Measurements from ENCODE around the gene MED8. TPM values are rescaled to one million over a fixed set of nuclear protein-coding genes. Genes with fewer than 3 reads are reported as not detected.

Gene MED8
- total RNA-seq, 1 experiment from 2014 or later: 36.7 TPM

DNA sequence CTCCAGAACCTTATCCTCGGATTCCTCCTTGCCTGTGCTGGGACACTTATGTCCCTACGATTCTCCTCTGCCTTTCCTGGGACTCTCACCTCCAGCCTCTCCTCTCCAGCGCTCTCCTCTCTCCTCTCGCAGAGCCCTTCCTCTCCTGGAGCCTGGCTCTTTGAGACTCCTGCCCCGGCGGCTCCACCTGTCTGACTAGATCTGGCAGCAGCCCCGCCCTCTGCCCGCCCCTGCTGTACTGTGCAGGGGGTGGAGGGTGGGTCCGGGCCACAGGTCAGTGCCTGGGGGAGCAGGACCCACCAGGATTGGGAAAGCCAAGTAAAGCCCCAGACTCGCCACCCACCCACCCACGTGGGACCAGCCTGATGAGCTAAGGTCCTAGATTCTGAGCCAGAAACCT, 23.4 kb downstream of the MED8 start:
- H3K27me3 ChIP-seq (replicated peaks; ENCODE audit: insufficient read depth, low read depth, low read length, poor library complexity): no peaks in the 10 kb centered on the region
- H3K27ac ChIP-seq (ENCODE audit: low read depth, low read length, poor library complexity, severe bottlenecking): no peak overlapping the region
- H3K4me1 ChIP-seq (ENCODE audit: insufficient read depth, low read length, poor library complexity, severe bottlenecking): peaks cover 12% of the 10 kb centered on the region
- H3K36me3 ChIP-seq (ENCODE audit: insufficient read depth, low read length, poor library complexity, severe bottlenecking): peaks cover 38% of the 10 kb centered on the region
- BruUV-seq (replicated peaks): no TSS peak
- no peaks in the 10 kb centered on the region for H3K9me3 ChIP-seq (ENCODE audit: low read depth, low read length, poor library complexity, severe bottlenecking)
- ChIA-PET POLR2A (ENCODE audit: low non-redundant PET) (no interaction called here), CTCF (no interaction called here)
- DNase-seq (ENCODE audit: low spot score): no peak
- no peak for TF ChIP-seq EZH2 (IDR thresholded peaks at IDR 0.05; ENCODE audit: borderline replicate concordance, low read depth, low read length, poor library complexity, severe bottlenecking)
- TF ChIP-seq, protein P1, sequence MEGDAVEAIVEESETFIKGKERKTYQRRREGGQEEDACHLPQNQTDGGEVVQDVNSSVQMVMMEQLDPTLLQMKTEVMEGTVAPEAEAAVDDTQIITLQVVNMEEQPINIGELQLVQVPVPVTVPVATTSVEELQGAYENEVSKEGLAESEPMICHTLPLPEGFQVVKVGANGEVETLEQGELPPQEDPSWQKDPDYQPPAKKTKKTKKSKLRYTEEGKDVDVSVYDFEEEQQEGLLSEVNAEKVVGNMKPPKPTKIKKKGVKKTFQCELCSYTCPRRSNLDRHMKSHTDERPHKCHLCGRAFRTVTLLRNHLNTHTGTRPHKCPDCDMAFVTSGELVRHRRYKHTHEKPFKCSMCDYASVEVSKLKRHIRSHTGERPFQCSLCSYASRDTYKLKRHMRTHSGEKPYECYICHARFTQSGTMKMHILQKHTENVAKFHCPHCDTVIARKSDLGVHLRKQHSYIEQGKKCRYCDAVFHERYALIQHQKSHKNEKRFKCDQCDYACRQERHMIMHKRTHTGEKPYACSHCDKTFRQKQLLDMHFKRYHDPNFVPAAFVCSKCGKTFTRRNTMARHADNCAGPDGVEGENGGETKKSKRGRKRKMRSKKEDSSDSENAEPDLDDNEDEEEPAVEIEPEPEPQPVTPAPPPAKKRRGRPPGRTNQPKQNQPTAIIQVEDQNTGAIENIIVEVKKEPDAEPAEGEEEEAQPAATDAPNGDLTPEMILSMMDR (conservative IDR thresholded peaks at IDR 0.05; ENCODE audit: low read depth, low read length): no peak
- H3K4me3 ChIP-seq (ENCODE audit: low read depth, low read length, poor library complexity, severe bottlenecking): no peak overlapping the region
- intact Hi-C loops (cut with micrococcal nuclease; ENCODE audit: unreplicated experiment): no loop called here

DNA sequence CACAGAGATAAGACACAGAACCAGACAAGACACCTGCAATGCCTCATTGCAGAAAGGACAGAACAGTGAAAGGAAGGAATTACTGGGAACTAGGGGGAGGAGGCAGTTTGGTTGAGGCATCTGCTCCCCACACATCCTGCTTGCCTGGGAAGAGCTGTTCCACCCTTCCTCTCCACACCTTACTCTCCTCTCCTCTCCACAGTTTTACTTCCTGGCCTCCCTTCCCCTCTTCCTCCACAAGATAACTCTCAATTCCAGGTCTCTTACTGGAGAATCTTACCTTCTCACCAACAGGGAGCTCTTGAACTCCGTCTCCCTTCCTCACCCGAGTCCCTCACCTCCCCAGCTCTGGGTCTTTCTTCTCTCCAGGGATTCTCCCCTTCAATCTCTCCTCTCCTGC, 23.9 kb downstream of the MED8 start:
- Histone ChIP-seq H3K27me3 (replicated peaks; ENCODE audit: insufficient read depth, low read depth, low read length, poor library complexity) (no peaks in the 10 kb centered on the region), H3K27ac (ENCODE audit: low read depth, low read length, poor library complexity, severe bottlenecking) (no peak overlapping the region), H3K36me3 (ENCODE audit: insufficient read depth, low read length, poor library complexity, severe bottlenecking) (peaks cover 43% of the 10 kb centered on the region), H3K4me3 (ENCODE audit: low read depth, low read length, poor library complexity, severe bottlenecking) (no peak overlapping the region), H3K9me3 (ENCODE audit: low read depth, low read length, poor library complexity, severe bottlenecking) (no peaks in the 10 kb centered on the region), H3K4me1 (ENCODE audit: insufficient read depth, low read length, poor library complexity, severe bottlenecking) (peaks cover 16% of the 10 kb centered on the region)
- DNase-seq (ENCODE audit: low spot score): no peak
- TF ChIP-seq, protein P1 (conservative IDR thresholded peaks at IDR 0.05; ENCODE audit: low read depth, low read length): no peak
- TF ChIP-seq EZH2 (IDR thresholded peaks at IDR 0.05; ENCODE audit: borderline replicate concordance, low read depth, low read length, poor library complexity, severe bottlenecking): no peak
- ChIA-PET POLR2A (ENCODE audit: low non-redundant PET) (no interaction called here), CTCF (no interaction called here)
- no TSS peak for BruUV-seq (replicated peaks)
- intact Hi-C loops (cut with micrococcal nuclease; ENCODE audit: unreplicated experiment): no loop called here

DNA sequence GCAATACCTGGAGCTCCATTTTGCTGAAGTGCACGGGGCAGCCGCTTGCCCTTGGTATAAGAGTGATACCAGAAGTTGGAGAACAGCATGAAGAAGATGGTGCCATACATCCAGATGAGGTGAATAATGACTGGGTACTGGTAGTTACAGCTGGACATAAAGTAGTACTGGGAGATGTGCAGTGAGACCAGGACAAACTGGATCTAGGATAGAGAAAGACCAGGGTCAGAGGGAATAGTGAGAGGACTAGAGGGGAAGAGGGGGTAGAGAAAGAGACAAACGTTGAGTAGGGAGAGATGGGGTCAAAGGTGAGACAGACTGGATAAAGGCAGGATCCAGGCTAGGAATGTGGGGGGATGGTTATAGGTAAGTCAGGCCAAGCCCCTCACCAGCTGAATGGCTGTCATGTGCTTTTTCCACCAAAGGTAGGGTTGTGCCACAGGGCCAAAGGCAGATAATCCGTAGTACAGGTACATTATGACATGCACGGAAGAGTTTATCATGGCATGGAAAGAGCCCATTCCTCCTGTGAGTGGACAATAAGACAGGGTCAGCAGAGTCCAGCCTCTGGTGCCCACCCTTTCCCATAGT, 25.6 kb downstream of the MED8 start:
- ChIA-PET CTCF (interaction anchor here (0.6 kb wide), 1 partner anchor 684 kb away, joined by 4 read pairs; no protein-coding TSS in a partner anchor), POLR2A (ENCODE audit: low non-redundant PET) (no interaction called here)
- H3K4me1 ChIP-seq (ENCODE audit: insufficient read depth, low read length, poor library complexity, severe bottlenecking): peaks cover 25% of the 10 kb centered on the region
- intact Hi-C loops (cut with micrococcal nuclease; ENCODE audit: unreplicated experiment): no loop called here
- BruUV-seq (replicated peaks): no TSS peak
- no peak for TF ChIP-seq EZH2 (IDR thresholded peaks at IDR 0.05; ENCODE audit: borderline replicate concordance, low read depth, low read length, poor library complexity, severe bottlenecking)
- TF ChIP-seq, protein P1 (conservative IDR thresholded peaks at IDR 0.05; ENCODE audit: low read depth, low read length): no peak
- no peaks in the 10 kb centered on the region for H3K9me3 ChIP-seq (ENCODE audit: low read depth, low read length, poor library complexity, severe bottlenecking)
- no peak overlapping the region for H3K4me3 ChIP-seq (ENCODE audit: low read depth, low read length, poor library complexity, severe bottlenecking)
- no peaks in the 10 kb centered on the region for H3K27me3 ChIP-seq (replicated peaks; ENCODE audit: insufficient read depth, low read depth, low read length, poor library complexity)
- no peak for DNase-seq (ENCODE audit: low spot score)
- no peak overlapping the region for H3K27ac ChIP-seq (ENCODE audit: low read depth, low read length, poor library complexity, severe bottlenecking)
- peaks cover 56% of the 10 kb centered on the region for H3K36me3 ChIP-seq (ENCODE audit: insufficient read depth, low read length, poor library complexity, severe bottlenecking)

All from A673 (cell line).